ENCODE data around the gene ABCC8.

Gene ABCC8

GRCh38 chr11:17498058-17498457 lies 21.4 kb upstream of the ABCC8 start:
- no peak overlapping the region for H3K4me3 ChIP-seq (ENCODE audit: low read depth, low read length)
- TF ChIP-seq CTCF (IDR thresholded peaks at IDR 0.05; ENCODE audit: low read depth, low read length, missing control alignments) = no peak
- DNase-seq (ENCODE audit: low read depth) = no peak

DNA sequence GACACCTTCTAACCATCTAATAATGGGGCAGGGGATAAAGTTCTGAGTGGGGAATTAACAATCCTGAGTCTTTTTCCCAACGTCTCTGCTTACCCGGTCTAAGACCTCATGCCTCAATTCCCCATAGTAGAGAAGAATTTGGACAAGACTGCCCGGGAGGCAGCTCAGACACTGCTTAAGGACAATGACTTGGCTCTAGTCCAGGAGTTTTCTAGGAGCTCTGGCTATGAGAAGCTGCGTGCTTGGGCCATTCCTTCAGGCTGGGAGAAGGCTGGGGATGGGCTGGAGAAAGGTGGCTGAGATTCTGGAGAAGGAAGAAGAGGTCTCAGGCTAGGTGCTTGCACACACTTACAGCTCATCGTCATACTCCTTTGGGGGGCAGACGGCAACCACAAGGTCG lies 19.8 kb upstream of the ABCC8 start:
- no peak for DNase-seq (ENCODE audit: low read depth)
- no peak overlapping the region for H3K4me3 ChIP-seq (ENCODE audit: low read depth, low read length)
- TF ChIP-seq CTCF (IDR thresholded peaks at IDR 0.05; ENCODE audit: low read depth, low read length, missing control alignments) = no peak

DNA sequence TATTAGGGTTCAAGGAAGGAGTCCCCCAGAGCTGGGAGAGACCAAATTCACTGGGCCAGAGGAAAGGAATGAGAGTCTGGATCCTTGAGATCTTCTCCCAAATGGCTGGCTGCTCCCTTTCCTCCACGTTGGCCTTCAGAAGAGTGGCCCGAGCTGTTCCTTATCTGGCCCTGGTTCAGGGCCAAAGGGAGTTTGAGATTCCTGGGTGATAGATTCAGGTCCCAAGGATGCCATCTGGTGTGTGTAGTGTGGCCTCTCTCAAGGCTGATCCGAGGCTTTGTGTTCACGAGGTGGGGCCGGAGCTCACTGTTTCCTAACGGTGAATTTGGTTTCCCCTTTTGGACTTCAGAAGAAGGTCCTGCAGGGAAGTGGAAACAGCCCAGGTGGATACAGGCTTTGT lies 17.4 kb upstream of the ABCC8 start:
- no peak for DNase-seq (ENCODE audit: low read depth)
- H3K4me3 ChIP-seq (ENCODE audit: low read depth, low read length) = no peak overlapping the region
- no peak for TF ChIP-seq CTCF (IDR thresholded peaks at IDR 0.05; ENCODE audit: low read depth, low read length, missing control alignments)

DNA sequence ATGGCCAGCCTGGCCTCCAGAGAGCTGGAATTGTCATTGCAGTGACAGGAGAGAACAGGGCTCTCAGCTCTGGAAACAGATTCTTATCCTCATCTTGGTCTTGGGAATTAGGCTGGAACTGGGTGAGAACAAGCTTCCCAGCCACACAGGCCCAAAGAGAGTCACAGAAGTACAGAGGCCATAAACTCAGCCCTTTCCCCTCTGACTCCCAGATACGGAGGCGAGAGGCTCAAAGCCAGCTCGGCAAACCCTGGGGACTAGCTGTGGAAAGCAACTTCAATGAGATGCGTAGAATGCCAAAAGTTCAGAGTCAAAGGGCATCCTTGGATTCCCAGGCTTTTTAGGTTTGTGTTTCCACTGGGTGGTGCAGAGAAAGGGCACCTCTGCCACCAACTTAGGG lies 14.3 kb upstream of the ABCC8 start:
- no peak overlapping the region for H3K4me3 ChIP-seq (ENCODE audit: low read depth, low read length)
- TF ChIP-seq CTCF (IDR thresholded peaks at IDR 0.05; ENCODE audit: low read depth, low read length, missing control alignments) = no peak
- no peak for DNase-seq (ENCODE audit: low read depth)

- TF ChIP-seq CTCF (IDR thresholded peaks at IDR 0.05; ENCODE audit: low read depth, low read length, missing control alignments) = no peak
- no peak overlapping the region for H3K4me3 ChIP-seq (ENCODE audit: low read depth, low read length)
Measured at GRCh38 chr11:17490232-17490631, 13.6 kb upstream of the ABCC8 start.

GRCh38 chr11:17489751-17490150 lies 13.1 kb upstream of the ABCC8 start:
- no peak overlapping the region for H3K4me3 ChIP-seq (ENCODE audit: low read depth, low read length)
- DNase-seq (ENCODE audit: low read depth) = no peak
- TF ChIP-seq CTCF (IDR thresholded peaks at IDR 0.05; ENCODE audit: low read depth, low read length, missing control alignments) = no peak

More at GRCh38 chr11:17490232-17490631, 13.6 kb upstream of the ABCC8 start:
- DNase-seq (ENCODE audit: low read depth) = no peak

DNA sequence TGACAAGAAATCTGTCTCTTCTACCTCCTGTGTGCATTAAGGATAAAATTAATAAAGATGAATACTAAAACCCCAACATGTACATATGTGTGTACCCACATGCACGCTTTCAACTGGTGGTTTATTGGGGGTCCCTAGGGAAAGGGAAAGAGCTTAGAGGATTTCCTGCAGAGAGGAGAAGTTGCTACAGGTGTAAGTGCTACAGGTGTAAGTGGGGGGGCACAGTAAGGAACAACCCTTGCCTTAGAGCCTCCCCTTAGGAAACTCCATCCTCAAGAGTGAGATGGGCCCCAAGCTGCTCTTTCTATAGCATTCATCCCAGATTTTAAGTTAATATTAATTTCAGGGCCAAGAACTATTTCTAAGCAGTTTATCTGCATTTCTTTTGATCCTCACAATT lies 11.9 kb upstream of the ABCC8 start:
- no peak overlapping the region for H3K4me3 ChIP-seq (ENCODE audit: low read depth, low read length)

More for the DNA sequence above, 11.9 kb upstream of the ABCC8 start:
- no peak for DNase-seq (ENCODE audit: low read depth)
- TF ChIP-seq CTCF (IDR thresholded peaks at IDR 0.05; ENCODE audit: low read depth, low read length, missing control alignments) = no peak
